Vagina (tissue), 2 donors: ENCODE data around the gene MTRFR.

Experiments used
- POLR2A ChIP-seq, 2 donors: fragments of 450-650 bp; IDR thresholded peaks; one replicate each; pipeline ENCODE4 v1.6.1; 2017; ENCODE audit warnings: antibody characterized with exemption in 2 of 2, mild to moderate bottlenecking in 2 of 2, moderate library complexity in 2 of 2
- POLR2AphosphoS5 ChIP-seq, 2 donors: sonication (generic); formaldehyde crosslinking; IDR thresholded peaks; one replicate each; pipeline ENCODE4 v1.9.0; 2017; ENCODE audit warnings: antibody characterized with exemption in 2 of 2, mild to moderate bottlenecking in 2 of 2, low read depth in 1 of 2; ENCODE audit not compliant: insufficient read depth in 1 of 2
- TF ChIP-seq, protein P1 (sequence below), 3 experiments: fragments of 450-650 bp in 2 of 3; fragments of 200-600 bp in 1 of 3; sonication (generic) in 1 of 3; IDR thresholded peaks; one replicate each; pipeline ENCODE4 v1.5.1; 2017 to 2019; ENCODE audit warnings: antibody characterized with exemption in 3 of 3, mild to moderate bottlenecking in 2 of 3, moderate library complexity in 2 of 3

DNA sequence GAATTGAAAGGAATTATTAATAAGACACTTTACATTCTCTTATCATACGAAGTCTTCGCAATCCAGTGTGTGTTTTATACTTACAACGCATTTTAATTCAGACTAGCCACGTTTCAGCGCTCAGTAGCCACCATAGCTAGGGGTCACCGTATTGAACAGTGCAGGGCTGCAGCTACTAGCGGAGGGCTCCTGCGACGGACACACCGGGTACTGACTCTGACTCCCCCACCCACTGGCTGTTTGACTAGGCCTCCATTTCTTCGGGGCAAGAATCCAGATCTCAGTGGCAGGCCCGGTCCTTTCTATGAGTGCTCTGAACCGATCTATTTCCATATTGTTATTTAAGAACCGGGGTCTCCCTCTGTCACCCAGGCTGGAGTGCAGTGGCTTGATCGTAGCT lies 39.9 kb downstream of the MTRFR start:
- TF ChIP-seq, protein P1, sequence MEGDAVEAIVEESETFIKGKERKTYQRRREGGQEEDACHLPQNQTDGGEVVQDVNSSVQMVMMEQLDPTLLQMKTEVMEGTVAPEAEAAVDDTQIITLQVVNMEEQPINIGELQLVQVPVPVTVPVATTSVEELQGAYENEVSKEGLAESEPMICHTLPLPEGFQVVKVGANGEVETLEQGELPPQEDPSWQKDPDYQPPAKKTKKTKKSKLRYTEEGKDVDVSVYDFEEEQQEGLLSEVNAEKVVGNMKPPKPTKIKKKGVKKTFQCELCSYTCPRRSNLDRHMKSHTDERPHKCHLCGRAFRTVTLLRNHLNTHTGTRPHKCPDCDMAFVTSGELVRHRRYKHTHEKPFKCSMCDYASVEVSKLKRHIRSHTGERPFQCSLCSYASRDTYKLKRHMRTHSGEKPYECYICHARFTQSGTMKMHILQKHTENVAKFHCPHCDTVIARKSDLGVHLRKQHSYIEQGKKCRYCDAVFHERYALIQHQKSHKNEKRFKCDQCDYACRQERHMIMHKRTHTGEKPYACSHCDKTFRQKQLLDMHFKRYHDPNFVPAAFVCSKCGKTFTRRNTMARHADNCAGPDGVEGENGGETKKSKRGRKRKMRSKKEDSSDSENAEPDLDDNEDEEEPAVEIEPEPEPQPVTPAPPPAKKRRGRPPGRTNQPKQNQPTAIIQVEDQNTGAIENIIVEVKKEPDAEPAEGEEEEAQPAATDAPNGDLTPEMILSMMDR (IDR thresholded peaks at IDR 0.05) = no peak
- no peak for TF ChIP-seq POLR2AphosphoS5 (IDR thresholded peaks at IDR 0.05; ENCODE audit: insufficient read depth in 1 of 2, low read depth in 1 of 2)
- TF ChIP-seq POLR2A (IDR thresholded peaks at IDR 0.05) = no peak
